NCI-H345 treated with DMSO at 0.1 percent for 48 hours (cell line): ENCODE results near the gene C19orf25.
"Not testable (repeated sequence)": the region's sequence is repeated elsewhere in the genome, so short reads cannot be mapped to it uniquely, and the experiment has no call there.

ENCODE experiments used
- DNase-seq: peaks from one replicate; lab custom pipeline; 2025; ENCODE audit not compliant: unreplicated experiment; lab: John Stamatoyannopoulos, UW

C19orf25 gene

GRCh38 chr19:1481893-1482360 lies 2.9 kb upstream of the C19orf25 start:
- no peak for DNase-seq

- no peak for DNase-seq
Observed at GRCh38 chr19:1481224-1481892, 2.3 kb upstream of the C19orf25 start.

- not testable (repeated sequence) for DNase-seq
Observed at GRCh38 chr19:1477056-1477455, 2.0 kb downstream of the C19orf25 start.

- no peak for DNase-seq
Observed at GRCh38 chr19:1475751-1476437, 3.1 kb downstream of the C19orf25 start.

- no peak for DNase-seq
Observed at GRCh38 chr19:1474765-1475351, 4.2 kb downstream of the C19orf25 start.

- DNase-seq, result no peak
Observed at GRCh38 chr19:1474011-1474764, 4.8 kb downstream of the C19orf25 start.

- no peak for DNase-seq
Observed at GRCh38 chr19:1473085-1473851, 5.7 kb downstream of the C19orf25 start.

GRCh38 chr19:1472231-1473084 lies 6.6 kb downstream of the C19orf25 start:
- no peak for DNase-seq

- DNase-seq, result no peak
Observed at GRCh38 chr19:1471515-1472160, 7.4 kb downstream of the C19orf25 start.

GRCh38 chr19:1471010-1471514 lies 8.0 kb downstream of the C19orf25 start:
- no peak for DNase-seq

- DNase-seq, result no peak
Observed at GRCh38 chr19:1470305-1471009, 8.6 kb downstream of the C19orf25 start.

GRCh38 chr19:1470055-1470304 lies 9.0 kb downstream of the C19orf25 start:
- no peak for DNase-seq

GRCh38 chr19:1469255-1470054 lies 9.6 kb downstream of the C19orf25 start:
- DNase-seq, result no peak

- DNase-seq, result no peak
Observed at GRCh38 chr19:1468821-1469254, 10.2 kb downstream of the C19orf25 start.

GRCh38 chr19:1468274-1468820 lies 10.7 kb downstream of the C19orf25 start:
- DNase-seq, result no peak

GRCh38 chr19:1467490-1468273 lies 11.3 kb downstream of the C19orf25 start:
- no peak for DNase-seq

- no peak for DNase-seq
Observed at GRCh38 chr19:1467215-1467489, 11.9 kb downstream of the C19orf25 start.
